Left kidney (tissue), 2 donors: ENCODE measurements around the gene TFEB. TPM values are rescaled to one million over a fixed set of nuclear protein-coding genes. Genes with fewer than 3 reads are reported as not detected.

ENCODE experiments used
- DNase-seq: peaks from one replicate; pipeline ENCODE4 v3.0.0-alpha.2; 2013
- polyA plus RNA-seq: library from polyadenylated mRNA; unstranded; fragments of 120-200 nt; gene quantifications from one replicate; pipeline ENCODE4 v1.2.1, GENCODE V29; 2013; ENCODE audit not compliant: insufficient read length

The TFEB gene
- polyA plus RNA-seq, 1 donor = 7.6 TPM

GRCh38 chr6:41690541-41691330, 44.7 kb downstream of the TFEB start:
- no peak for DNase-seq

GRCh38 chr6:41689171-41690008, 46.0 kb downstream of the TFEB start:
- no peak for DNase-seq

GRCh38 chr6:41688256-41688965, 47.0 kb downstream of the TFEB start:
- DNase-seq = no peak

GRCh38 chr6:41687501-41688175, 47.8 kb downstream of the TFEB start:
- DNase-seq = no peak

GRCh38 chr6:41685641-41686380, 49.6 kb downstream of the TFEB start:
- DNase-seq = no peak

GRCh38 chr6:41684311-41685180, 50.9 kb downstream of the TFEB start:
- DNase-seq = no peak

- DNase-seq = peak; percentile 74
Observed at GRCh38 chr6:41683523-41684310, 51.7 kb downstream of the TFEB start.

- DNase-seq = no peak
Observed at GRCh38 chr6:41683273-41683522, 52.2 kb downstream of the TFEB start.

GRCh38 chr6:41682497-41683272, 52.7 kb downstream of the TFEB start:
- no peak for DNase-seq

- peak; percentile 92 for DNase-seq
Observed at GRCh38 chr6:41682056-41682477, 53.3 kb downstream of the TFEB start.

GRCh38 chr6:41680182-41680965, 55.0 kb downstream of the TFEB start:
- DNase-seq = no peak

GRCh38 chr6:41679696-41680095, 55.7 kb downstream of the TFEB start:
- no peak for DNase-seq

- DNase-seq = no peak
Observed at GRCh38 chr6:41678511-41679084, 56.8 kb downstream of the TFEB start.

GRCh38 chr6:41677124-41677921, 58.1 kb downstream of the TFEB start:
- DNase-seq = no peak

GRCh38 chr6:41676431-41676830, 59.0 kb downstream of the TFEB start:
- no peak for DNase-seq

GRCh38 chr6:41675992-41676391, 59.4 kb downstream of the TFEB start:
- no peak for DNase-seq
